HG03439 (cell line): Measurements from ENCODE around the gene SPPL2B.
"Not testable (repeated sequence)": the region's sequence is repeated elsewhere in the genome, so short reads cannot be mapped to it uniquely, and the experiment has no call there.

Experiments
- ATAC-seq: cut with Tn5 transposase; IDR thresholded peaks from one replicate; pipeline ENCODE4 v1.9.1; 2021; ENCODE audit warnings: mild to moderate bottlenecking, moderate library complexity; ENCODE audit not compliant: unreplicated experiment

The SPPL2B gene

GRCh38 chr19:2375353-2376121 is 47.1 kb downstream of the SPPL2B start:
- no peak for ATAC-seq

GRCh38 chr19:2376784-2377519 is 48.5 kb downstream of the SPPL2B start:
- no peak for ATAC-seq

- ATAC-seq: no peak
These were observed 52.1 kb downstream of the SPPL2B start for GRCh38 chr19:2380567-2380966.

- no peak for ATAC-seq
These were observed 52.8 kb downstream of the SPPL2B start for GRCh38 chr19:2381148-2381820.

GRCh38 chr19:2382530-2383222 is 54.2 kb downstream of the SPPL2B start:
- ATAC-seq: no peak

GRCh38 chr19:2385053-2385721 is 56.7 kb downstream of the SPPL2B start:
- ATAC-seq: no peak

- ATAC-seq: no peak
These were observed 59.1 kb downstream of the SPPL2B start for GRCh38 chr19:2387367-2388288.

GRCh38 chr19:2389594-2389993 is 61.1 kb downstream of the SPPL2B start:
- no peak for ATAC-seq

- no peak for ATAC-seq
These were observed 62.7 kb downstream of the SPPL2B start for GRCh38 chr19:2391118-2391725.

- no peak for ATAC-seq
These were observed 63.9 kb downstream of the SPPL2B start for GRCh38 chr19:2392366-2392765.

- ATAC-seq: not testable (repeated sequence)
These were observed 64.4 kb downstream of the SPPL2B start for GRCh38 chr19:2392899-2393298.

GRCh38 chr19:2394054-2394441 is 65.6 kb downstream of the SPPL2B start:
- ATAC-seq: peak; percentile 11

GRCh38 chr19:2394442-2395292 is 66.2 kb downstream of the SPPL2B start:
- peak; percentile 61 for ATAC-seq

GRCh38 chr19:2395293-2395829 is 66.9 kb downstream of the SPPL2B start:
- not testable (repeated sequence) for ATAC-seq

GRCh38 chr19:2397173-2397572 is 68.7 kb downstream of the SPPL2B start:
- not testable (repeated sequence) for ATAC-seq

- no peak for ATAC-seq
These were observed 70.3 kb downstream of the SPPL2B start for GRCh38 chr19:2398735-2399305.

- no peak for ATAC-seq
These were observed 71.1 kb downstream of the SPPL2B start for GRCh38 chr19:2399582-2399981.
